ENCODE data around the gene PRKG1.

PRKG1 gene

GRCh38 chr10:52248697-52249306, 1174.5 kb downstream of the PRKG1 start:
- TF ChIP-seq CTCF (IDR thresholded peaks at IDR 0.05; ENCODE audit: borderline replicate concordance, insufficient read depth, low read depth, low read length), result no peak
- no peak overlapping the region for H3K4me3 ChIP-seq (ENCODE audit: low read depth, low read length)

GRCh38 chr10:52249850-52250395, 1175.6 kb downstream of the PRKG1 start:
- TF ChIP-seq CTCF (IDR thresholded peaks at IDR 0.05; ENCODE audit: borderline replicate concordance, insufficient read depth, low read depth, low read length), result no peak
- H3K4me3 ChIP-seq (ENCODE audit: low read depth, low read length), result no peak overlapping the region

- no peak for TF ChIP-seq CTCF (IDR thresholded peaks at IDR 0.05; ENCODE audit: borderline replicate concordance, insufficient read depth, low read depth, low read length)
- H3K4me3 ChIP-seq (ENCODE audit: low read depth, low read length), result no peak overlapping the region
Observed at GRCh38 chr10:52250510-52250909, 1176.2 kb downstream of the PRKG1 start.

GRCh38 chr10:52252307-52252706, 1178.0 kb downstream of the PRKG1 start:
- TF ChIP-seq CTCF (IDR thresholded peaks at IDR 0.05; ENCODE audit: borderline replicate concordance, insufficient read depth, low read depth, low read length), result no peak
- no peak overlapping the region for H3K4me3 ChIP-seq (ENCODE audit: low read depth, low read length)

GRCh38 chr10:52256832-52257691, 1182.8 kb downstream of the PRKG1 start:
- H3K4me3 ChIP-seq (ENCODE audit: low read depth, low read length), result no peak overlapping the region
- TF ChIP-seq CTCF (IDR thresholded peaks at IDR 0.05; ENCODE audit: borderline replicate concordance, insufficient read depth, low read depth, low read length), result no peak

GRCh38 chr10:52257692-52258075, 1183.4 kb downstream of the PRKG1 start:
- no peak overlapping the region for H3K4me3 ChIP-seq (ENCODE audit: low read depth, low read length)
- TF ChIP-seq CTCF (IDR thresholded peaks at IDR 0.05; ENCODE audit: borderline replicate concordance, insufficient read depth, low read depth, low read length), result no peak
